WTC11 (cell line): ENCODE data around the gene FGF14. TPM values are rescaled to one million over a fixed set of nuclear protein-coding genes. Genes with fewer than 3 reads are reported as not detected.

Source experiments
- ATAC-seq: fragments of 200-7000 bp; cut with Tn5 transposase; 2 replicates; pipeline ENCODE4 v1.10.0; 2021; ENCODE audit warnings: mild to moderate bottlenecking, moderate library complexity
- CTCF ChIA-PET: fragments of 300-600 bp; sonication (Branson Sonifier 250); formaldehyde crosslinking; loops from one replicate; lab custom pipeline; 2021; ENCODE audit warnings: antibody characterized with exemption; lab: Charles Lee
- POLR2A ChIA-PET: fragments of 350-600 bp; sonication (Branson Sonifier 250); formaldehyde crosslinking; loops from one replicate; lab custom pipeline; 2021; ENCODE audit warnings: antibody characterized with exemption; lab: Charles Lee
- DNase-seq: peaks from one replicate; pipeline ENCODE4 v3.0.0; 2021; ENCODE audit warnings: low spot score
- H3K27ac Mint-ChIP-seq: 2 replicates; pipeline ENCODE4 v1.8.0; 2021; ENCODE audit warnings: mixed read lengths
- H3K27me3 Mint-ChIP-seq: 2 replicates; pipeline ENCODE4 v1.8.0; 2021; ENCODE audit warnings: low read depth, mild to moderate bottlenecking, moderate library complexity, mixed read lengths
- H3K36me3 Mint-ChIP-seq: 2 replicates; pipeline ENCODE4 v1.8.0; 2021; ENCODE audit warnings: mixed read lengths
- H3K4me1 Mint-ChIP-seq: 2 replicates; pipeline ENCODE4 v1.8.0; 2022; ENCODE audit warnings: mixed read lengths
- H3K4me3 Mint-ChIP-seq: 2 replicates; pipeline ENCODE4 v1.8.0; 2021; ENCODE audit warnings: mild to moderate bottlenecking, moderate library complexity, mixed read lengths
- H3K9me3 Mint-ChIP-seq: 2 replicates; pipeline ENCODE4 v1.8.0; 2021; ENCODE audit warnings: mixed read lengths
- CBFB ChIP-seq: sonication (generic); formaldehyde crosslinking; IDR thresholded peaks from 2 replicates; pipeline ENCODE4 v1.8.1; 2022; ENCODE audit warnings: mild to moderate bottlenecking, low read depth, missing genetic modification reagents
- ELF4 ChIP-seq: sonication (generic); formaldehyde crosslinking; IDR thresholded peaks from 2 replicates; pipeline ENCODE4 v1.8.1; 2022; ENCODE audit warnings: low read depth, mild to moderate bottlenecking, moderate library complexity, missing genetic modification reagents
- EMX1 ChIP-seq: fragments of 250-450 bp; sonication (Bioruptor Pico); IDR thresholded peaks from 2 replicates; pipeline ENCODE4 v1.8.0; 2021; ENCODE audit warnings: mild to moderate bottlenecking
- ESRRA ChIP-seq: sonication (generic); formaldehyde crosslinking; IDR thresholded peaks from 2 replicates; pipeline ENCODE4 v1.8.1; 2022; ENCODE audit warnings: mild to moderate bottlenecking, missing genetic modification reagents, borderline replicate concordance
- FOXK1 ChIP-seq: sonication (generic); formaldehyde crosslinking; IDR thresholded peaks from 2 replicates; pipeline ENCODE4 v1.8.0; 2022; ENCODE audit warnings: mild to moderate bottlenecking, moderate library complexity, missing genetic modification reagents
- GABPB1 ChIP-seq: sonication (generic); formaldehyde crosslinking; IDR thresholded peaks from 2 replicates; pipeline ENCODE4 v1.8.1; 2023; ENCODE audit warnings: mild to moderate bottlenecking, missing genetic modification reagents
- IRF2 ChIP-seq: sonication (generic); formaldehyde crosslinking; IDR thresholded peaks from 2 replicates; pipeline ENCODE4 v1.8.0; 2022; ENCODE audit warnings: low read depth, missing genetic modification reagents, borderline replicate concordance
- KAT7 ChIP-seq: sonication (generic); formaldehyde crosslinking; IDR thresholded peaks from 2 replicates; pipeline ENCODE4 v1.8.1; 2023; ENCODE audit warnings: missing genetic modification reagents, mild to moderate bottlenecking, borderline replicate concordance
- MXD4 ChIP-seq: fragments of 250-450 bp; sonication (Bioruptor Pico); IDR thresholded peaks from 2 replicates; pipeline ENCODE4 v1.8.0; 2021; ENCODE audit warnings: mild to moderate bottlenecking, moderate library complexity, borderline replicate concordance
- NR1H2 ChIP-seq: sonication (generic); formaldehyde crosslinking; IDR thresholded peaks from 2 replicates; pipeline ENCODE4 v1.9.0; 2021; ENCODE audit warnings: mild to moderate bottlenecking, moderate library complexity, missing genetic modification reagents
- SMAD3 ChIP-seq: sonication (generic); formaldehyde crosslinking; IDR thresholded peaks from 2 replicates; pipeline ENCODE4 v1.8.0; 2022; ENCODE audit warnings: missing genetic modification reagents, mild to moderate bottlenecking, borderline replicate concordance
- SP1 ChIP-seq: sonication (generic); formaldehyde crosslinking; conservative IDR thresholded peaks from 2 replicates; pipeline ENCODE4 v1.8.1; 2022; ENCODE audit warnings: missing genetic modification reagents
- ZNF138 ChIP-seq: sonication (generic); formaldehyde crosslinking; conservative IDR thresholded peaks from 2 replicates; pipeline ENCODE4 v1.8.1; 2022; ENCODE audit warnings: mild to moderate bottlenecking, moderate library complexity, missing genetic modification reagents
- ZNF232 ChIP-seq: sonication (generic); formaldehyde crosslinking; IDR thresholded peaks from 2 replicates; pipeline ENCODE4 v1.8.0; 2022; ENCODE audit warnings: mild to moderate bottlenecking, missing genetic modification reagents
- ZNF263 ChIP-seq: sonication (generic); formaldehyde crosslinking; IDR thresholded peaks from 2 replicates; pipeline ENCODE4 v1.8.1; 2022; ENCODE audit warnings: low read depth, mild to moderate bottlenecking, moderate library complexity, missing genetic modification reagents
- total RNA-seq: library from RNA; stranded (reverse); gene quantifications from 3 replicates; pipeline ENCODE4 v1.2.3, GENCODE V29; 2021
- TF ChIP-seq, protein P1 (sequence below): sonication (generic); formaldehyde crosslinking; IDR thresholded peaks from 2 replicates; pipeline ENCODE4 v1.8.1; 2022; ENCODE audit warnings: mild to moderate bottlenecking, moderate library complexity, missing genetic modification reagents
- TF ChIP-seq, protein P2 (sequence below): sonication (generic); formaldehyde crosslinking; IDR thresholded peaks from 2 replicates; pipeline ENCODE4 v1.8.1; 2023; ENCODE audit warnings: mild to moderate bottlenecking, missing genetic modification reagents, moderate library complexity
- TF ChIP-seq, protein P3 (sequence below): sonication (generic); formaldehyde crosslinking; conservative IDR thresholded peaks from 2 replicates; pipeline ENCODE4 v1.8.1; 2023; ENCODE audit warnings: mild to moderate bottlenecking, low read depth, missing genetic modification reagents, moderate library complexity
- TF ChIP-seq, protein P4 (sequence below): fragments of 250-450 bp; sonication (Bioruptor Pico); IDR thresholded peaks from 2 replicates; pipeline ENCODE4 v1.9.0; 2021; ENCODE audit warnings: mild to moderate bottlenecking
- TF ChIP-seq, protein P5 (sequence below): sonication (generic); formaldehyde crosslinking; IDR thresholded peaks from 2 replicates; pipeline ENCODE4 v1.8.0; 2022; ENCODE audit warnings: mild to moderate bottlenecking, missing genetic modification reagents

The FGF14 gene
- total RNA-seq, 1 experiment from 2014 or later: 0.28 TPM

DNA sequence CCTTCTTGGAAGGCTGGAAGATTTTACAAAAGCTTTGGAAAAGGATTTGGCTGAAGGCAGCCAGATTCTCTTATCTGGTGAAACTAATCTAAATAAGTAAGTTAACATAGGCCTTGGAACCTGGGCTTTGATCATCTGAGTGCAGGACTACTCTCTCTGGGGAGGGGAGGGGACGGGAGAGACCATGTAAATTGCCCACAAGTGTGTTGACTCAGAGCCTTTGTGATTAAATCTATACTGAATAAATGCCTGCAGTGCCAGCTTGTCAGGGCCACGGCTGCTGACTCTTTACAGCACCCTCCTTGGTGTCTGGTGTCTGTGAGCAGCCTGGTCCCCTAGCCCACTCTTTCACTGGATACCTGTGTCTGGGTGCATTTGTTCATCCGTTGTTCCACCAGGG, 698.0 kb downstream of the FGF14 start:
- Mint-ChIP-seq H3K9me3 (peaks cover 12% of the 10 kb centered on the region), H3K27me3 (no peaks in the 10 kb centered on the region; the same call in 1 of the 2 replicates), H3K4me1 (peaks cover 17% of the 10 kb centered on the region), H3K4me3 (no peak overlapping the region), H3K27ac (no peak overlapping the region), H3K36me3 (no peaks in the 10 kb centered on the region)
- ChIA-PET CTCF (no interaction called here), POLR2A (no interaction called here)
- no peak for DNase-seq
- TF ChIP-seq, protein P1, sequence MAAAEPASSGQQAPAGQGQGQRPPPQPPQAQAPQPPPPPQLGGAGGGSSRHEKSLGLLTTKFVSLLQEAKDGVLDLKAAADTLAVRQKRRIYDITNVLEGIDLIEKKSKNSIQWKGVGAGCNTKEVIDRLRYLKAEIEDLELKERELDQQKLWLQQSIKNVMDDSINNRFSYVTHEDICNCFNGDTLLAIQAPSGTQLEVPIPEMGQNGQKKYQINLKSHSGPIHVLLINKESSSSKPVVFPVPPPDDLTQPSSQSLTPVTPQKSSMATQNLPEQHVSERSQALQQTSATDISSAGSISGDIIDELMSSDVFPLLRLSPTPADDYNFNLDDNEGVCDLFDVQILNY: no peak
- TF ChIP-seq ZNF138: no peak
- TF ChIP-seq, protein P2, sequence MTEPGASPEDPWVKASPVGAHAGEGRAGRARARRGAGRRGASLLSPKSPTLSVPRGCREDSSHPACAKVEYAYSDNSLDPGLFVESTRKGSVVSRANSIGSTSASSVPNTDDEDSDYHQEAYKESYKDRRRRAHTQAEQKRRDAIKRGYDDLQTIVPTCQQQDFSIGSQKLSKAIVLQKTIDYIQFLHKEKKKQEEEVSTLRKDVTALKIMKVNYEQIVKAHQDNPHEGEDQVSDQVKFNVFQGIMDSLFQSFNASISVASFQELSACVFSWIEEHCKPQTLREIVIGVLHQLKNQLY (CRISPR knock-in tag): no peak
- TF ChIP-seq ZNF232: no peak
- no peak for TF ChIP-seq SMAD3 (CRISPR knock-in tag)
- TF ChIP-seq GABPB1 (CRISPR knock-in tag): no peak
- TF ChIP-seq IRF2 (CRISPR knock-in tag): no peak
- TF ChIP-seq KAT7: no peak
- no peak for TF ChIP-seq ESRRA (CRISPR knock-in tag)
- TF ChIP-seq, protein P3, sequence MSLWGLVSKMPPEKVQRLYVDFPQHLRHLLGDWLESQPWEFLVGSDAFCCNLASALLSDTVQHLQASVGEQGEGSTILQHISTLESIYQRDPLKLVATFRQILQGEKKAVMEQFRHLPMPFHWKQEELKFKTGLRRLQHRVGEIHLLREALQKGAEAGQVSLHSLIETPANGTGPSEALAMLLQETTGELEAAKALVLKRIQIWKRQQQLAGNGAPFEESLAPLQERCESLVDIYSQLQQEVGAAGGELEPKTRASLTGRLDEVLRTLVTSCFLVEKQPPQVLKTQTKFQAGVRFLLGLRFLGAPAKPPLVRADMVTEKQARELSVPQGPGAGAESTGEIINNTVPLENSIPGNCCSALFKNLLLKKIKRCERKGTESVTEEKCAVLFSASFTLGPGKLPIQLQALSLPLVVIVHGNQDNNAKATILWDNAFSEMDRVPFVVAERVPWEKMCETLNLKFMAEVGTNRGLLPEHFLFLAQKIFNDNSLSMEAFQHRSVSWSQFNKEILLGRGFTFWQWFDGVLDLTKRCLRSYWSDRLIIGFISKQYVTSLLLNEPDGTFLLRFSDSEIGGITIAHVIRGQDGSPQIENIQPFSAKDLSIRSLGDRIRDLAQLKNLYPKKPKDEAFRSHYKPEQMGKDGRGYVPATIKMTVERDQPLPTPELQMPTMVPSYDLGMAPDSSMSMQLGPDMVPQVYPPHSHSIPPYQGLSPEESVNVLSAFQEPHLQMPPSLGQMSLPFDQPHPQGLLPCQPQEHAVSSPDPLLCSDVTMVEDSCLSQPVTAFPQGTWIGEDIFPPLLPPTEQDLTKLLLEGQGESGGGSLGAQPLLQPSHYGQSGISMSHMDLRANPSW (CRISPR knock-in tag): no peak
- TF ChIP-seq, protein P4, sequence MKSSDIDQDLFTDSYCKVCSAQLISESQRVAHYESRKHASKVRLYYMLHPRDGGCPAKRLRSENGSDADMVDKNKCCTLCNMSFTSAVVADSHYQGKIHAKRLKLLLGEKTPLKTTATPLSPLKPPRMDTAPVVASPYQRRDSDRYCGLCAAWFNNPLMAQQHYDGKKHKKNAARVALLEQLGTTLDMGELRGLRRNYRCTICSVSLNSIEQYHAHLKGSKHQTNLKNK (CRISPR knock-in tag): no peak
- no peak for TF ChIP-seq ELF4 (CRISPR knock-in tag)
- peak; percentile 30; the same call in 1 of the 2 replicates for ATAC-seq

DNA sequence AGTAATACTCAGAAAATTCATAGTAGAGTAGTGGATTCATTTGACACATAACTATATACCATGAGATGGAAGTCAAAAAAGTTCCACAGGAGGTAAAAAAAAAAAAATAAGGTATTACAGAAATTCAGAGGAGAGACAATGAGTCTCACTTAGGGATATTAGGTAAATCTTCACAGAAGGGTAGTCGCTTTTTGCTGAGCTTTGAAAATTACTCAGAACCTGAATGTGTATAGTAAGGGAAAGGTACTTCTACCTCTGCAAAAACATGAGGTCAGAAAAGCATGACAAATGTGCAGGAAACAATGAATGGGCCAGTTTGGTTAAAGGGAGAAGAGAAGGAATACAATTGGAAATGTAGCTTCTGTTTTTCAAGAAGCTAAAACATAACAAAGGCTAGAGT, 698.8 kb downstream of the FGF14 start:
- Mint-ChIP-seq H3K27me3 (no peaks in the 10 kb centered on the region), H3K27ac (no peak overlapping the region), H3K9me3 (peaks cover 12% of the 10 kb centered on the region), H3K36me3 (no peaks in the 10 kb centered on the region), H3K4me3 (no peak overlapping the region), H3K4me1 (peaks cover 10% of the 10 kb centered on the region)
- POLR2A ChIA-PET: no interaction called here
- TF ChIP-seq MXD4 (CRISPR knock-in tag): no peak
- no peak for TF ChIP-seq SP1
- no peak for TF ChIP-seq ESRRA (CRISPR knock-in tag)
- no peak for TF ChIP-seq ZNF263 (CRISPR knock-in tag)
- TF ChIP-seq NR1H2 (CRISPR knock-in tag): no peak
- no peak for TF ChIP-seq EMX1 (CRISPR knock-in tag)
- TF ChIP-seq ELF4 (CRISPR knock-in tag): no peak
- no peak for TF ChIP-seq CBFB (CRISPR knock-in tag)
- no peak for TF ChIP-seq FOXK1 (CRISPR knock-in tag)
- TF ChIP-seq, protein P5, sequence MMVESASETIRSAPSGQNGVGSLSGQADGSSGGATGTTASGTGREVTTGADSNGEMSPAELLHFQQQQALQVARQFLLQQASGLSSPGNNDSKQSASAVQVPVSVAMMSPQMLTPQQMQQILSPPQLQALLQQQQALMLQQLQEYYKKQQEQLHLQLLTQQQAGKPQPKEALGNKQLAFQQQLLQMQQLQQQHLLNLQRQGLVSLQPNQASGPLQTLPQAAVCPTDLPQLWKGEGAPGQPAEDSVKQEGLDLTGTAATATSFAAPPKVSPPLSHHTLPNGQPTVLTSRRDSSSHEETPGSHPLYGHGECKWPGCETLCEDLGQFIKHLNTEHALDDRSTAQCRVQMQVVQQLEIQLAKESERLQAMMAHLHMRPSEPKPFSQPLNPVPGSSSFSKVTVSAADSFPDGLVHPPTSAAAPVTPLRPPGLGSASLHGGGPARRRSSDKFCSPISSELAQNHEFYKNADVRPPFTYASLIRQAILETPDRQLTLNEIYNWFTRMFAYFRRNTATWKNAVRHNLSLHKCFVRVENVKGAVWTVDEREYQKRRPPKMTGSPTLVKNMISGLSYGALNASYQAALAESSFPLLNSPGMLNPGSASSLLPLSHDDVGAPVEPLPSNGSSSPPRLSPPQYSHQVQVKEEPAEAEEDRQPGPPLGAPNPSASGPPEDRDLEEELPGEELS (CRISPR knock-in tag): no peak
- CTCF ChIA-PET: no interaction called here
- no peak for ATAC-seq
- DNase-seq: no peak
